HEK293 (cell line): ENCODE results near the gene MAN2B2.

Source experiments
- CTCF ChIA-PET: fragments of 350-600 bp; formaldehyde crosslinking; extraction: SDS; loops from one replicate; lab custom pipeline; 2021; ENCODE audit warnings: antibody characterized with exemption; lab: Yijun Ruan, JAX
- POLR2A ChIA-PET: fragments of 300-600 bp; formaldehyde crosslinking; extraction: SDS; loops from one replicate; lab custom pipeline; 2020; ENCODE audit warnings: antibody characterized with exemption, inconsistent platforms; lab: Yijun Ruan, JAX
- H3K27ac ChIP-seq: fragments of 200-500 bp; sonication (Bioruptor generic); 2 replicates; pipeline ENCODE4 v1.5.1; 2014; ENCODE audit warnings: low read depth, low read length, control low read depth, inconsistent platforms; ENCODE audit errors: extremely low read depth
- H3K36me3 ChIP-seq, 2 experiments: fragments of 200-500 bp in 1 of 2; sonication (Bioruptor generic) in 1 of 2; 1 replicate in 1 of 2; 2 replicates in 1 of 2; pipeline ENCODE4 v1.5.1; 2014 to 2017; ENCODE audit warnings: inconsistent platforms in 2 of 2, low read length in 2 of 2; ENCODE audit not compliant: control insufficient read depth in 2 of 2, insufficient read depth in 1 of 2
- H3K4me1 ChIP-seq: fragments of 200-500 bp; sonication (Bioruptor generic); 2 replicates; pipeline ENCODE4 v1.5.1; 2014; ENCODE audit warnings: mild to moderate bottlenecking, low read length, inconsistent platforms; ENCODE audit not compliant: control insufficient read depth, insufficient read depth
- H3K4me3 ChIP-seq: 2 replicates; pipeline ENCODE4 v1.5.1; 2011; ENCODE audit warnings: low read depth, mild to moderate bottlenecking, control low read depth, low read length, moderate library complexity
- H3K9me3 ChIP-seq: fragments of 200-500 bp; sonication (Bioruptor generic); 2 replicates; pipeline ENCODE4 v1.5.1; 2014; ENCODE audit warnings: low read depth, low read length, inconsistent platforms; ENCODE audit not compliant: control insufficient read depth, insufficient read depth
- SETDB1 ChIP-seq: IDR thresholded peaks from one replicate; pipeline ENCODE4 v1.6.1; 2017; ENCODE audit warnings: mild to moderate bottlenecking, low read length, moderate library complexity, mixed read lengths; ENCODE audit not compliant: insufficient read length
- ZBTB21 ChIP-seq: fragments of 450-650 bp; formaldehyde crosslinking; IDR thresholded peaks from 2 replicates; pipeline ENCODE4 v1.5.1; 2017; ENCODE audit warnings: missing biosample characterization, missing genetic modification characterization
- ZEB2 ChIP-seq: fragments of 450-650 bp; formaldehyde crosslinking; IDR thresholded peaks from 2 replicates; pipeline ENCODE4 v1.5.1; 2016; ENCODE audit warnings: missing biosample characterization, missing genetic modification characterization
- ZIC2 ChIP-seq: fragments of 450-650 bp; formaldehyde crosslinking; IDR thresholded peaks from 2 replicates; pipeline ENCODE4 v1.5.1; 2016; ENCODE audit warnings: missing biosample characterization, missing genetic modification characterization
- ZNF112 ChIP-seq: fragments of 450-650 bp; formaldehyde crosslinking; IDR thresholded peaks from 2 replicates; pipeline ENCODE4 v1.5.0; 2017; ENCODE audit warnings: missing biosample characterization, missing genetic modification characterization
- ZNF138 ChIP-seq: fragments of 450-650 bp; formaldehyde crosslinking; IDR thresholded peaks from 2 replicates; pipeline ENCODE4 v1.5.1; 2016; ENCODE audit warnings: missing biosample characterization, missing genetic modification characterization, borderline replicate concordance
- ZNF211 ChIP-seq: fragments of 450-650 bp; formaldehyde crosslinking; IDR thresholded peaks from 2 replicates; pipeline ENCODE4 v1.5.1; 2016; ENCODE audit warnings: low read depth, missing biosample characterization, missing genetic modification characterization
- ZNF292 ChIP-seq: fragments of 450-650 bp; formaldehyde crosslinking; IDR thresholded peaks from 2 replicates; pipeline ENCODE4 v1.5.1; 2016; ENCODE audit warnings: low read depth, missing biosample characterization, missing genetic modification characterization, borderline replicate concordance
- ZNF324 ChIP-seq: fragments of 450-650 bp; formaldehyde crosslinking; IDR thresholded peaks from 2 replicates; pipeline ENCODE4 v1.5.1; 2016; ENCODE audit warnings: missing biosample characterization, missing genetic modification characterization
- ZNF404 ChIP-seq: fragments of 450-650 bp; formaldehyde crosslinking; IDR thresholded peaks from 2 replicates; pipeline ENCODE4 v1.5.1; 2017; ENCODE audit warnings: missing biosample characterization, missing genetic modification characterization
- ZNF473 ChIP-seq: fragments of 450-650 bp; formaldehyde crosslinking; IDR thresholded peaks from 2 replicates; pipeline ENCODE4 v1.5.1; 2017; ENCODE audit warnings: missing biosample characterization, missing genetic modification characterization
- ZNF48 ChIP-seq: fragments of 450-650 bp; formaldehyde crosslinking; IDR thresholded peaks from 2 replicates; pipeline ENCODE4 v1.5.1; 2016; ENCODE audit warnings: missing biosample characterization, missing genetic modification characterization
- ZNF548 ChIP-seq: fragments of 450-650 bp; formaldehyde crosslinking; IDR thresholded peaks from 2 replicates; pipeline ENCODE4 v1.5.1; 2016; ENCODE audit warnings: missing biosample characterization, missing genetic modification characterization
- ZNF560 ChIP-seq: fragments of 450-650 bp; formaldehyde crosslinking; IDR thresholded peaks from 2 replicates; pipeline ENCODE4 v1.5.1; 2017; ENCODE audit warnings: missing biosample characterization, missing genetic modification characterization, borderline replicate concordance
- ZNF596 ChIP-seq: fragments of 450-650 bp; IDR thresholded peaks from 2 replicates; pipeline ENCODE4 v1.5.0; 2018; ENCODE audit warnings: missing biosample characterization, mild to moderate bottlenecking, missing genetic modification characterization, moderate library complexity
- ZNF677 ChIP-seq: fragments of 450-650 bp; IDR thresholded peaks from 2 replicates; pipeline ENCODE4 v1.5.0; 2018; ENCODE audit warnings: missing biosample characterization, mild to moderate bottlenecking, missing genetic modification characterization, moderate library complexity
- ZNF792 ChIP-seq: fragments of 450-650 bp; formaldehyde crosslinking; IDR thresholded peaks from 2 replicates; pipeline ENCODE4 v1.5.1; 2016; ENCODE audit warnings: missing biosample characterization, missing genetic modification characterization
- ZSCAN16 ChIP-seq: fragments of 450-650 bp; formaldehyde crosslinking; IDR thresholded peaks from 2 replicates; pipeline ENCODE4 v1.5.1; 2016; ENCODE audit warnings: missing biosample characterization, missing genetic modification characterization
- ZXDB ChIP-seq: fragments of 450-650 bp; formaldehyde crosslinking; IDR thresholded peaks from 2 replicates; pipeline ENCODE4 v1.5.1; 2016; ENCODE audit warnings: missing biosample characterization, missing genetic modification characterization
- TF ChIP-seq, protein P1 (sequence below): fragments of 450-650 bp; formaldehyde crosslinking; IDR thresholded peaks from 2 replicates; pipeline ENCODE4 v1.5.1; 2016; ENCODE audit warnings: missing biosample characterization, missing genetic modification characterization
- TF ChIP-seq, protein P2 (sequence below): fragments of 450-650 bp; IDR thresholded peaks from 2 replicates; pipeline ENCODE4 v1.5.1; 2018; ENCODE audit warnings: missing biosample characterization, missing genetic modification characterization
- TF ChIP-seq, protein P3 (sequence below): fragments of 450-650 bp; formaldehyde crosslinking; IDR thresholded peaks from 2 replicates; pipeline ENCODE4; 2016; ENCODE audit warnings: missing biosample characterization, missing genetic modification characterization
- TF ChIP-seq, protein P4 (sequence below): fragments of 450-650 bp; formaldehyde crosslinking; IDR thresholded peaks from 2 replicates; pipeline ENCODE4 v1.5.1; 2016; ENCODE audit warnings: missing biosample characterization, missing genetic modification characterization
- TF ChIP-seq, protein P5 (sequence below): fragments of 450-650 bp; formaldehyde crosslinking; IDR thresholded peaks from 2 replicates; pipeline ENCODE4 v1.5.1; 2016; ENCODE audit warnings: missing biosample characterization, missing genetic modification characterization
- TF ChIP-seq, protein P6 (sequence below): fragments of 450-650 bp; formaldehyde crosslinking; IDR thresholded peaks from 2 replicates; pipeline ENCODE4 v1.5.1; 2016; ENCODE audit warnings: missing biosample characterization, missing genetic modification characterization
- TF ChIP-seq, protein P7 (sequence below): fragments of 450-650 bp; formaldehyde crosslinking; IDR thresholded peaks from 2 replicates; pipeline ENCODE4 v1.5.0; 2017; ENCODE audit warnings: missing biosample characterization, missing genetic modification characterization, borderline replicate concordance
- TF ChIP-seq, protein P8 (sequence below): fragments of 450-650 bp; formaldehyde crosslinking; IDR thresholded peaks from 2 replicates; pipeline ENCODE4 v1.5.1; 2016; ENCODE audit warnings: missing biosample characterization, missing genetic modification characterization

Gene MAN2B2

DNA sequence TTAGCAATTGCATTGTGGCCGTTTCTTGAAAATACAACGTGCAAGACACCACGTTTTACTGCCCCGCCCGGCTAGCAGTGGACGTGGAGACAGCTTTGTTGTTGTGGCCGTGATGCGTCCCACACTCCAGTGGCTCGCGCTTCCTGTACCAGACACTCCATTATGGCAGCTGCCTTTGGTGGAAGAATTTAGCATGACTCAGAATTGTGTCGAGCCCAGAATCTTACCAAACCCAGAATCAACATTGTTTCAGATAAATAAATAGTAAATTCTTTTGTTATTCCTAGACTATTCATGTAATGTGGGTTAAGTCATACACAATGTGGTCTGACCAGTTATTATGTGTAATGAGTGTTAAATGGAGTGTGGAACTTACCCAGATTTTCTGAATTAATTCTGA is 93.4 kb downstream of the MAN2B2 start:
- CTCF ChIA-PET, result no interaction called here
- H3K27ac ChIP-seq, result no peak overlapping the region
- H3K4me1 ChIP-seq, result no peaks in the 10 kb centered on the region
- H3K9me3 ChIP-seq, result no peaks in the 10 kb centered on the region
- POLR2A ChIA-PET, result no interaction called here
- no peak overlapping the region for H3K4me3 ChIP-seq
- TF ChIP-seq, protein P1, sequence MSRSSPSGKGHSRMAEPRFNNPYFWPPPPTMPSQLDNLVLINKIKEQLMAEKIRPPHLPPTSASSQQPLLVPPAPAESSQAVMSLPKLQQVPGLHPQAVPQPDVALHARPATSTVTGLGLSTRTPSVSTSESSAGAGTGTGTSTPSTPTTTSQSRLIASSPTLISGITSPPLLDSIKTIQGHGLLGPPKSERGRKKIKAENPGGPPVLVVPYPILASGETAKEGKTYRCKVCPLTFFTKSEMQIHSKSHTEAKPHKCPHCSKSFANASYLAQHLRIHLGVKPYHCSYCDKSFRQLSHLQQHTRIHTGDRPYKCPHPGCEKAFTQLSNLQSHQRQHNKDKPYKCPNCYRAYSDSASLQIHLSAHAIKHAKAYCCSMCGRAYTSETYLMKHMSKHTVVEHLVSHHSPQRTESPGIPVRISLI (tag by site-specific recombination), result no peak
- TF ChIP-seq ZNF404 (tag by site-specific recombination), result no peak
- TF ChIP-seq, protein P2, sequence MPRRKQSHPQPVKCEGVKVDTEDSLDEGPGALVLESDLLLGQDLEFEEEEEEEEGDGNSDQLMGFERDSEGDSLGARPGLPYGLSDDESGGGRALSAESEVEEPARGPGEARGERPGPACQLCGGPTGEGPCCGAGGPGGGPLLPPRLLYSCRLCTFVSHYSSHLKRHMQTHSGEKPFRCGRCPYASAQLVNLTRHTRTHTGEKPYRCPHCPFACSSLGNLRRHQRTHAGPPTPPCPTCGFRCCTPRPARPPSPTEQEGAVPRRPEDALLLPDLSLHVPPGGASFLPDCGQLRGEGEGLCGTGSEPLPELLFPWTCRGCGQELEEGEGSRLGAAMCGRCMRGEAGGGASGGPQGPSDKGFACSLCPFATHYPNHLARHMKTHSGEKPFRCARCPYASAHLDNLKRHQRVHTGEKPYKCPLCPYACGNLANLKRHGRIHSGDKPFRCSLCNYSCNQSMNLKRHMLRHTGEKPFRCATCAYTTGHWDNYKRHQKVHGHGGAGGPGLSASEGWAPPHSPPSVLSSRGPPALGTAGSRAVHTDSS (tag by site-specific recombination), result no peak
- no peak for TF ChIP-seq ZNF548 (tag by site-specific recombination)
- TF ChIP-seq ZNF792, result no peak
- TF ChIP-seq, protein P3, sequence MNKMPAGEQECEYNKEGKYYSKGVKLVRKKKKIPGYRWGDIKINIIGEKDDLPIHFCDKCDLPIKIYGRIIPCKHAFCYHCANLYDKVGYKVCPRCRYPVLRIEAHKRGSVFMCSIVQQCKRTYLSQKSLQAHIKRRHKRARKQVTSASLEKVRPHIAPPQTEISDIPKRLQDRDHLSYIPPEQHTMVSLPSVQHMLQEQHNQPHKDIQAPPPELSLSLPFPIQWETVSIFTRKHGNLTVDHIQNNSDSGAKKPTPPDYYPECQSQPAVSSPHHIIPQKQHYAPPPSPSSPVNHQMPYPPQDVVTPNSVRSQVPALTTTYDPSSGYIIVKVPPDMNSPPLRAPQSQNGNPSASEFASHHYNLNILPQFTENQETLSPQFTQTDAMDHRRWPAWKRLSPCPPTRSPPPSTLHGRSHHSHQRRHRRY (tag by site-specific recombination), result no peak
- TF ChIP-seq ZIC2, result no peak
- TF ChIP-seq ZEB2 (tag by site-specific recombination), result no peak
- no peak for TF ChIP-seq ZNF596 (tag by site-specific recombination)
- TF ChIP-seq, protein P4, sequence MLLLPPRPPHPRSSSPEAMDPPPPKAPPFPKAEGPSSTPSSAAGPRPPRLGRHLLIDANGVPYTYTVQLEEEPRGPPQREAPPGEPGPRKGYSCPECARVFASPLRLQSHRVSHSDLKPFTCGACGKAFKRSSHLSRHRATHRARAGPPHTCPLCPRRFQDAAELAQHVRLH (tag by site-specific recombination), result no peak
- no peak for TF ChIP-seq ZSCAN16 (tag by site-specific recombination)
- TF ChIP-seq, protein P5, sequence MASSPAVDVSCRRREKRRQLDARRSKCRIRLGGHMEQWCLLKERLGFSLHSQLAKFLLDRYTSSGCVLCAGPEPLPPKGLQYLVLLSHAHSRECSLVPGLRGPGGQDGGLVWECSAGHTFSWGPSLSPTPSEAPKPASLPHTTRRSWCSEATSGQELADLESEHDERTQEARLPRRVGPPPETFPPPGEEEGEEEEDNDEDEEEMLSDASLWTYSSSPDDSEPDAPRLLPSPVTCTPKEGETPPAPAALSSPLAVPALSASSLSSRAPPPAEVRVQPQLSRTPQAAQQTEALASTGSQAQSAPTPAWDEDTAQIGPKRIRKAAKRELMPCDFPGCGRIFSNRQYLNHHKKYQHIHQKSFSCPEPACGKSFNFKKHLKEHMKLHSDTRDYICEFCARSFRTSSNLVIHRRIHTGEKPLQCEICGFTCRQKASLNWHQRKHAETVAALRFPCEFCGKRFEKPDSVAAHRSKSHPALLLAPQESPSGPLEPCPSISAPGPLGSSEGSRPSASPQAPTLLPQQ (tag by site-specific recombination), result no peak
- TF ChIP-seq SETDB1, result no peak
- TF ChIP-seq ZNF324 (tag by site-specific recombination), result no peak
- TF ChIP-seq ZNF292, result no peak
- TF ChIP-seq ZXDB (tag by site-specific recombination), result no peak
- no peaks in the 10 kb centered on the region for H3K36me3 ChIP-seq

DNA sequence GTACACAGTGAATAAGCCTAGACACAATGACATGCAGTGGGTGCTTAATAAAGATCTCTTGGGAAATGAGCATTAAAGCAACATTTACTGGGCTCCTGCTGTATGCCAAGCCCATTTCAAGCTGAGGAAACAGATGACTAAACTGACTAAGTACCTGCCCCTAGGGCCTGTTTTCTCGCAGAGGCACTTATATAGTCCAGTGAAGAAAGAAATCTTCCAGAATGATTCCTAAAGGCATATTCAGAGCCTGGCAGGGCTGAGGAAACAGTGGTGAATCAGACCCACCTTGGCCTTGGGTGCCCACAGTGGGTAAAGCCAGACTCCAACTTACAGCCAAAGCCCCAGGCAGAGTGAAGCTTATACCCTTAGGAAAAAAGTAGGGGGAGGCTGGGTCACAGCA is 96.7 kb downstream of the MAN2B2 start:
- Histone ChIP-seq H3K27ac (no peak overlapping the region), H3K4me1 (no peaks in the 10 kb centered on the region), H3K36me3 (peaks cover 0 to 18% of the 10 kb centered on the region in 2 experiments; a peak in 2 of 3 replicates), H3K4me3 (no peak overlapping the region), H3K9me3 (no peaks in the 10 kb centered on the region)
- POLR2A ChIA-PET, result no interaction called here
- CTCF ChIA-PET, result no interaction called here
- TF ChIP-seq ZNF473 (tag by site-specific recombination) (no peak), ZNF560 (no peak), ZNF112 (tag by site-specific recombination) (no peak), ZNF211 (tag by site-specific recombination) (no peak), ZNF677 (tag by site-specific recombination) (no peak), ZNF48 (no peak), ZBTB21 (no peak), ZNF138 (tag by site-specific recombination) (no peak)
- TF ChIP-seq, protein P6, sequence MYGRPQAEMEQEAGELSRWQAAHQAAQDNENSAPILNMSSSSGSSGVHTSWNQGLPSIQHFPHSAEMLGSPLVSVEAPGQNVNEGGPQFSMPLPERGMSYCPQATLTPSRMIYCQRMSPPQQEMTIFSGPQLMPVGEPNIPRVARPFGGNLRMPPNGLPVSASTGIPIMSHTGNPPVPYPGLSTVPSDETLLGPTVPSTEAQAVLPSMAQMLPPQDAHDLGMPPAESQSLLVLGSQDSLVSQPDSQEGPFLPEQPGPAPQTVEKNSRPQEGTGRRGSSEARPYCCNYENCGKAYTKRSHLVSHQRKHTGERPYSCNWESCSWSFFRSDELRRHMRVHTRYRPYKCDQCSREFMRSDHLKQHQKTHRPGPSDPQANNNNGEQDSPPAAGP, result no peak
- TF ChIP-seq, protein P7, sequence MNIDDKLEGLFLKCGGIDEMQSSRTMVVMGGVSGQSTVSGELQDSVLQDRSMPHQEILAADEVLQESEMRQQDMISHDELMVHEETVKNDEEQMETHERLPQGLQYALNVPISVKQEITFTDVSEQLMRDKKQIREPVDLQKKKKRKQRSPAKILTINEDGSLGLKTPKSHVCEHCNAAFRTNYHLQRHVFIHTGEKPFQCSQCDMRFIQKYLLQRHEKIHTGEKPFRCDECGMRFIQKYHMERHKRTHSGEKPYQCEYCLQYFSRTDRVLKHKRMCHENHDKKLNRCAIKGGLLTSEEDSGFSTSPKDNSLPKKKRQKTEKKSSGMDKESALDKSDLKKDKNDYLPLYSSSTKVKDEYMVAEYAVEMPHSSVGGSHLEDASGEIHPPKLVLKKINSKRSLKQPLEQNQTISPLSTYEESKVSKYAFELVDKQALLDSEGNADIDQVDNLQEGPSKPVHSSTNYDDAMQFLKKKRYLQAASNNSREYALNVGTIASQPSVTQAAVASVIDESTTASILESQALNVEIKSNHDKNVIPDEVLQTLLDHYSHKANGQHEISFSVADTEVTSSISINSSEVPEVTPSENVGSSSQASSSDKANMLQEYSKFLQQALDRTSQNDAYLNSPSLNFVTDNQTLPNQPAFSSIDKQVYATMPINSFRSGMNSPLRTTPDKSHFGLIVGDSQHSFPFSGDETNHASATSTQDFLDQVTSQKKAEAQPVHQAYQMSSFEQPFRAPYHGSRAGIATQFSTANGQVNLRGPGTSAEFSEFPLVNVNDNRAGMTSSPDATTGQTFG (tag by site-specific recombination), result no peak
- TF ChIP-seq, protein P8, sequence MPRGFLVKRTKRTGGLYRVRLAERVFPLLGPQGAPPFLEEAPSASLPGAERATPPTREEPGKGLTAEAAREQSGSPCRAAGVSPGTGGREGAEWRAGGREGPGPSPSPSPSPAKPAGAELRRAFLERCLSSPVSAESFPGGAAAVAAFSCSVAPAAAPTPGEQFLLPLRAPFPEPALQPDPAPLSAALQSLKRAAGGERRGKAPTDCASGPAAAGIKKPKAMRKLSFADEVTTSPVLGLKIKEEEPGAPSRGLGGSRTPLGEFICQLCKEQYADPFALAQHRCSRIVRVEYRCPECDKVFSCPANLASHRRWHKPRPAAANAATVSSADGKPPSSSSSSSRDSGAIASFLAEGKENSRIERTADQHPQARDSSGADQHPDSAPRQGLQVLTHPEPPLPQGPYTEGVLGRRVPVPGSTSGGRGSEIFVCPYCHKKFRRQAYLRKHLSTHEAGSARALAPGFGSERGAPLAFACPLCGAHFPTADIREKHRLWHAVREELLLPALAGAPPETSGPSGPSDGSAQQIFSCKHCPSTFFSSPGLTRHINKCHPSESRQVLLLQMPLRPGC (tag by site-specific recombination), result no peak
